Testis (tissue), 3 donors: ENCODE measurements around the gene SLC9A8. TPM values are rescaled to one million over a fixed set of nuclear protein-coding genes. Genes with fewer than 3 reads are reported as not detected.
"Not testable (repeated sequence)": the region's sequence is repeated elsewhere in the genome, so short reads cannot be mapped to it uniquely, and the experiment has no call there.

Experiments used
- DNase-seq: peaks from one replicate; pipeline ENCODE4 v3.0.0-alpha.2; 2019
- H3K27ac ChIP-seq, 2 donors: fragments of 200-600 bp; sonication (generic); one replicate each; pipeline ENCODE4 v1.5.1; 2019
- H3K27me3 ChIP-seq: fragments of 200-600 bp; sonication (generic); one replicate; pipeline ENCODE4 v1.5.1; 2019
- H3K36me3 ChIP-seq: fragments of 200-600 bp; sonication (generic); one replicate; pipeline ENCODE4 v1.5.1; 2017; ENCODE audit warnings: low read depth; ENCODE audit errors: missing control alignments
- H3K4me1 ChIP-seq: fragments of 200-600 bp; sonication (generic); one replicate; pipeline ENCODE4 v1.5.1; 2019
- H3K4me3 ChIP-seq, 2 donors: fragments of 200-600 bp; sonication (generic); one replicate each; pipeline ENCODE4 v1.5.1; 2017 to 2019
- H3K9me3 ChIP-seq: fragments of 200-600 bp; sonication (generic); one replicate; pipeline ENCODE4 v1.5.1; 2017
- CTCF ChIP-seq, 3 experiments: fragments of 450-650 bp in 2 of 3; fragments of 200-600 bp in 1 of 3; sonication (generic) in 1 of 3; IDR thresholded peaks; one replicate each; pipeline ENCODE4 v1.5.1; 2016 to 2019; ENCODE audit warnings: antibody characterized with exemption in 3 of 3, mild to moderate bottlenecking in 2 of 3, moderate library complexity in 1 of 3
- POLR2A ChIP-seq: fragments of 450-650 bp; IDR thresholded peaks from one replicate; pipeline ENCODE4 v1.6.1; 2017; ENCODE audit warnings: antibody characterized with exemption, mild to moderate bottlenecking, moderate library complexity
- WGBS, 2 donors: methylation state at CpG; one replicate each; pipeline ENCODE4 v1.1.5; 2018; 5-methylcytosine and 5-hydroxymethylcytosine counted together
- intact Hi-C: fragments of 100-400 bp; cut with DNase I; formaldehyde crosslinking; loops from one replicate; pipeline ENCODE4 v1.15.1; 2023; ENCODE audit warnings: low total_unique reads
- polyA plus RNA-seq: library from polyadenylated mRNA; stranded (reverse); fragments of 350-450 nt; fragmentation: Illumina TruSeq; extraction: RNeasy Lipid Tissue Mini Kit (QIAGEN cat#74804); gene quantifications from one replicate; pipeline ENCODE4 v1.2.3, GENCODE V29; 2014; ENCODE audit warnings: low read depth, low replicate concordance; ENCODE audit not compliant: insufficient read depth
- total RNA-seq, 2 donors: library from RNA; depleted of rRNA; stranded (reverse); fragments of >200 nt; gene quantifications; one replicate each; pipeline ENCODE4 v1.2.3, GENCODE V29; 2016

The SLC9A8 gene
- total and polyA plus RNA-seq, 3 donors from 2014 or later, result 21.3 to 33.0 (median 32.7) TPM

DNA sequence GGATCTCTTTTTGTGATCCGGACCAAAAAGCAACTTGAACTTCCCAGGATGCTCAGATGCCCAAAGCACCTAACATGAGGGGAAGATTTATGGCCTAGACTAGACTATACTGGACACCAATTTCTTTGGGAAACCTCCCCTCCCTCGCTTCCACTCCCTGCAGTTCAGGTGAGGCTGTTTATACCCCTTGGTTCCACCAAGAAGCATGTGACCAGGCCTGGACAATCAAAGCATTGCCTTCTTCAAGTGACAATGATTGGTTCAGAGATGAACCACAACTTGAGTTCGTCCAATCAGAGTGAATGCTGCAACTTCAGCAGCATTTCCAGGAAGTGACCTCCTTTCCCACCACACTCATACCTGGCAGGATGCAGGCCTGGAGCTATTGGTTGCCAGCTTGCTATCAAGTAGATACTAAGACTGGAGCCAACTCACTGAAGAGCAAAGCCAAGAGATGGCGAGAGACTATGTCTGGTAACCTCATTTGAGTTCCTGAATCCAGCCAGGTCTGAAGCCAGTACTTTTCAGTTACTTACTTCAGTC is 45.6 kb upstream of the SLC9A8 start:
- Histone ChIP-seq H3K27me3 (no peaks in the 10 kb centered on the region), H3K36me3 (no peaks in the 10 kb centered on the region), H3K4me3 (no peak overlapping the region), H3K27ac (no peak overlapping the region), H3K4me1 (peaks cover 6% of the 10 kb centered on the region), H3K9me3 (no peaks in the 10 kb centered on the region)
- TF ChIP-seq POLR2A, result no peak
- no peak for TF ChIP-seq CTCF (IDR thresholded peaks at IDR 0.05)
- 94 to 97% methylated on average over 4 of the region's 4 CpGs for WGBS, 2 donors
- intact Hi-C loops, result no loop called here
- DNase-seq, result no peak

DNA sequence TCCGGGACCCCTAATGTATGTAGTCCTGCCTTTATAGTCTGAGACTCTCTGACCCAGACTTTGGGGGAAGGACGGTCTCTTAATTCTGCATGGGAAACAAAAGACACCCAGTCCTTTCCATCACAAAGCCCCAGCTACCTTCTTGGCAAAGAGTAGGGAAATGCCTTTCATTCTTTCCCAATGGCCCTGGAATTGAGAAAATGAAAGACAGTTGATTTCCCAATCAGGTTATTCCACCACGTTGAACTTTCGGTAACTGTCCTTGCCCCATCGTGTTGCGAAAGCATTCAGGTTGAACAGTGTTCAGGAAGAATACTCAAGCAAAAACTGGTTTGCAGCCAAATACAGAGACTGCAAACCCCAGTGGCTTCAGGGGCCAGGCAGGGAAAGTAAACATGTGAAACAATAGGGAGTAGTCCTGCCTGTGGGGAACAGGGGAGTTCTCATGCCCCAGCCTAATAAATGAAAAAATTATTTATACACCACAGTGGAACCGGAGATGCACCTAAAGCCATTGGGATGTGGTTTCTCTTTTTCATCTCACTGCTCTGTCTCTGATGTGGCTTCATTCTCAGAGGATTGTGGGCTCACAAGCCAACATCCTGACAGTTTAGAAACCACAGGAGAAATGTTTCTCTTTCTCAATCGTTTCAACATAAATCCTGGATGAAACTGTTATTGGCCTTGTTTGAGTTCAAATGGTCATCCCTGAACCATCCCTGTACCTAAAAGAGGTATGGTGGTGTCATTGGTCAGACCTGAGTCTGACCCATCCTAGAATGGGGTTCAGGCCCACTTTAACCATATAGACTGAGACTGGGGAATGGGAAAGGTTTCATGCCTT is 44.2 kb upstream of the SLC9A8 start:
- Histone ChIP-seq H3K27ac (peak overlapping the region in 1 of 2 donors; percentile 36), H3K27me3 (no peaks in the 10 kb centered on the region), H3K4me3 (no peak overlapping the region), H3K4me1 (peaks cover 6% of the 10 kb centered on the region), H3K36me3 (no peaks in the 10 kb centered on the region), H3K9me3 (no peaks in the 10 kb centered on the region)
- WGBS, 2 donors, result 43 to 50% methylated on average over 8 of the region's 8 CpGs
- DNase-seq, result peak; percentile 45
- intact Hi-C loops, result no loop called here
- TF ChIP-seq CTCF (IDR thresholded peaks at IDR 0.05) (no peak), POLR2A (no peak)

DNA sequence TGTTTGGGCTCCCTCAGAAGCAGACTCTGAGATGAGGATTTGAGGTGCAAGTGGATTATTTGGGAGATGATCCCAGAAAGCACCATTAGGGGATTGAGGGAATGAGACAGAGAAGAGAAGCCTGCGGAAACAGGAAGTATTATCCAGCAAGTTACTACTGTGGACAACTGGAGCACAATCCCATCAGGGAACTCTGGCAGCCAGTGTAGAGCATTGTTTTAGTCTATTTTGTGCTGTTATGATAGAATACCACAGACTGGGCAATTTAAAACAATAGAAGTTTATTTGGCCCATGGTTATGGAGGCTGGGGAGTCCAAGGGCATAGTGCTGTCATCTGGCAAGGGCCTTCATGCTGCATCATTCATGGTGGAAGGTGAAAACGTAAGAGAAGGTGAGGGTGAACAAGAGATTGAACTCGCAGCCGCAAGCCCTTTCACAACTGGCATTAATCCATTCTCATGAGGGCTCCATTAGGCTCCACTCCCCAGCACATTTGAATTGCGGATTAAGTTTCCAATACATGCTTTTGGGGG is 43.5 kb upstream of the SLC9A8 start:
- H3K9me3 ChIP-seq, result no peaks in the 10 kb centered on the region

GRCh38 chr20:49770634-49771033 is 42.0 kb upstream of the SLC9A8 start:
- Histone ChIP-seq H3K9me3 (no peaks in the 10 kb centered on the region), H3K27ac (no peak overlapping the region), H3K4me1 (peaks cover 9% of the 10 kb centered on the region), H3K36me3 (no peaks in the 10 kb centered on the region), H3K27me3 (no peaks in the 10 kb centered on the region), H3K4me3 (no peak overlapping the region)
- DNase-seq, result no peak
- TF ChIP-seq POLR2A (no peak), CTCF (IDR thresholded peaks at IDR 0.05) (no peak)
- intact Hi-C loops, result no loop called here
- 90 to 95% methylated on average over 1 of the region's 1 CpG for WGBS, 2 donors

More for the DNA sequence above, 43.5 kb upstream of the SLC9A8 start:
- H3K36me3 ChIP-seq, result no peaks in the 10 kb centered on the region
- intact Hi-C loops, result no loop called here
- no peak for TF ChIP-seq POLR2A
- TF ChIP-seq CTCF (IDR thresholded peaks at IDR 0.05), result no peak
- no peak overlapping the region for H3K4me3 ChIP-seq
- peak overlapping the region in 1 of 2 donors; percentile 36 for H3K27ac ChIP-seq
- DNase-seq, result no peak
- H3K27me3 ChIP-seq, result no peaks in the 10 kb centered on the region
- WGBS, 2 donors, result 90 to 94% methylated on average over 5 of the region's 5 CpGs
- H3K4me1 ChIP-seq, result peaks cover 2% of the 10 kb centered on the region

DNA sequence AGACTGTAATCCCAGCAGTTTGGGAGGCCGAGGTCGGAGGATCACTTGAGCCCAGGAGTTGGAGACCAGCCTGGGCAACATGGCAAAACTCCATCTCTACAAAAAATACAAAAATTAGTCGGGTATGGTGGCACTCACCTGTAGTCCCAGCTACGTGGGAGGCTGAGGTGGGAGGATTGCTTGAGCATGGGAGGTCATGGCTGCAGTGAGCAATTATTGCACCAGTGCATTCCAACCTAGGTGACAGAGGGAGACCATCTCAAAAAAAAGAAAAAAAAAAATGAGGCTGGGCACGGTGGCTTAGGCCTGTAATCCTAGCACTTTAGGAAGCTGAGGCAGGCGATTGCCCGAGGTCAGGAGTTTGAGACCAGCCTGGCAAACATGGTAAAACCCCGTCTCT is 38.4 kb upstream of the SLC9A8 start:
- intact Hi-C loops, H3K9me3 ChIP-seq, DNase-seq, H3K36me3 ChIP-seq, H3K27me3 ChIP-seq, H3K4me3 ChIP-seq, H3K27ac ChIP-seq: not testable (repeated sequence)
- 90 to 99% methylated on average over 8 of the region's 8 CpGs for WGBS, 2 donors
- peaks cover 14% of the 10 kb centered on the region for H3K4me1 ChIP-seq
